Stimulated activated naive CD4-positive, alpha-beta T cell (primary cell): ENCODE results near the gene PCCA.
"Not testable (repeated sequence)": the region's sequence is repeated elsewhere in the genome, so short reads cannot be mapped to it uniquely, and the experiment has no call there.

Experiments used
- DNase-seq, 6 experiments: peaks; one replicate each; lab custom pipeline; 2025; lab: John Stamatoyannopoulos, UW

Gene PCCA

GRCh38 chr13:100306434-100306999, 217.6 kb downstream of the PCCA start:
- no peak for DNase-seq

GRCh38 chr13:100314132-100314910, 225.4 kb downstream of the PCCA start:
- no peak for DNase-seq

- no peak for DNase-seq
Observed at GRCh38 chr13:100315522-100315921, 226.6 kb downstream of the PCCA start.

GRCh38 chr13:100318473-100318872, 229.6 kb downstream of the PCCA start:
- DNase-seq, result not testable (repeated sequence)

GRCh38 chr13:100323937-100324336, 235.0 kb downstream of the PCCA start:
- DNase-seq, result no peak

- DNase-seq, result no peak
Observed at GRCh38 chr13:100330662-100331061, 241.8 kb downstream of the PCCA start.

- no peak for DNase-seq
Observed at GRCh38 chr13:100333141-100333540, 244.2 kb downstream of the PCCA start.

- DNase-seq, result no peak
Observed at GRCh38 chr13:100334214-100334613, 245.3 kb downstream of the PCCA start.

GRCh38 chr13:100336795-100337516, 248.1 kb downstream of the PCCA start:
- DNase-seq, result no peak

GRCh38 chr13:100338275-100338674, 249.4 kb downstream of the PCCA start:
- no peak for DNase-seq

- DNase-seq, result no peak
Observed at GRCh38 chr13:100339411-100339940, 250.6 kb downstream of the PCCA start.

- DNase-seq, result no peak
Observed at GRCh38 chr13:100340865-100341264, 252.0 kb downstream of the PCCA start.

GRCh38 chr13:100341327-100341726, 252.4 kb downstream of the PCCA start:
- DNase-seq, result no peak

GRCh38 chr13:100344544-100344943, 255.7 kb downstream of the PCCA start:
- no peak for DNase-seq

GRCh38 chr13:100347968-100348367, 259.1 kb downstream of the PCCA start:
- DNase-seq, result no peak

GRCh38 chr13:100349594-100349993, 260.7 kb downstream of the PCCA start:
- DNase-seq, result no peak

GRCh38 chr13:100350601-100351000, 261.7 kb downstream of the PCCA start:
- no peak for DNase-seq

- no peak for DNase-seq
Observed at GRCh38 chr13:100356426-100356825, 267.5 kb downstream of the PCCA start.

- DNase-seq, result no peak
Observed at GRCh38 chr13:100356889-100357288, 268.0 kb downstream of the PCCA start.

- DNase-seq, result no peak
Observed at GRCh38 chr13:100357764-100358163, 268.9 kb downstream of the PCCA start.

GRCh38 chr13:100361504-100361903, 272.6 kb downstream of the PCCA start:
- no peak for DNase-seq

GRCh38 chr13:100362371-100362770, 273.5 kb downstream of the PCCA start:
- DNase-seq, result no peak

- DNase-seq, result no peak
Observed at GRCh38 chr13:100362781-100363180, 273.9 kb downstream of the PCCA start.
